ENCODE results near the gene TECTA.

DNA sequence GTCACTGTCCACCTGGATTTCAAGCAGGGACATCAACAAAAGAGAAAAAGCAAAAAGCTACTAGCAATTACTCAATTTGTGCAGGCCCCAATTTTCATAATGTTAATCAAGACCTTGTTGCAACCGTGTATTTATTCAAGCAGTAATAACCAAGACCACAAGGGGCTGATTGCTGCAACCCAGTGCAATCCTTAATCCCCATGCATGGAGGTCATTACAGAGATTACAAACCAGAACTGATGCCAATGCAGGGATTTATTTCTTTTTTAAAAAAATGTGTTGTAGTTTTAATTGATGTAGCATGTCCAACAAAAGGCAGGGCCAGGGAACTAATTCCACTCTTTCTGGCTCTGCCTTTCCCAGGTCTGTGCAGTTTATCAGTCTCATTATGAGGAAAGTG is 18.4 kb downstream of the TECTA start:
- TF ChIP-seq CTCF (IDR thresholded peaks at IDR 0.05; ENCODE audit: borderline replicate concordance, extremely low read depth, low read length, poor library complexity, severe bottlenecking) (no peak), EZH2 (IDR thresholded peaks at IDR 0.05; ENCODE audit: borderline replicate concordance, low read depth, low read length, severe bottlenecking) (no peak)
